ENCODE results near the gene CELF4. TPM values are rescaled to one million over a fixed set of nuclear protein-coding genes. Genes with fewer than 3 reads are reported as not detected.
A peak's percentile ranks its signal among the peaks of the same experiment; 100 is the strongest.

Gene CELF4
- polyA plus RNA-seq, 10 donors, result 0.57 to 1.8 (median 1.1) TPM

- no peak for DNase-seq
These were observed 123.1 kb downstream of the CELF4 start for GRCh38 chr18:37442477-37442876.

GRCh38 chr18:37441821-37442220, 123.8 kb downstream of the CELF4 start:
- DNase-seq, result no peak

GRCh38 chr18:37440206-37440605, 125.4 kb downstream of the CELF4 start:
- DNase-seq, result no peak

GRCh38 chr18:37438417-37439180, 127.0 kb downstream of the CELF4 start:
- no peak for DNase-seq

- no peak for DNase-seq
These were observed 129.6 kb downstream of the CELF4 start for GRCh38 chr18:37435996-37436395.

- no peak for DNase-seq
These were observed 130.3 kb downstream of the CELF4 start for GRCh38 chr18:37435150-37435867.

- DNase-seq, result no peak
These were observed 131.3 kb downstream of the CELF4 start for GRCh38 chr18:37434161-37434860.

GRCh38 chr18:37432436-37433195, 133.0 kb downstream of the CELF4 start:
- DNase-seq, result no peak

GRCh38 chr18:37430357-37431076, 135.1 kb downstream of the CELF4 start:
- no peak for DNase-seq

- no peak for DNase-seq
These were observed 135.8 kb downstream of the CELF4 start for GRCh38 chr18:37429791-37430190.

GRCh38 chr18:37428288-37428974, 137.2 kb downstream of the CELF4 start:
- DNase-seq, result no peak

GRCh38 chr18:37426586-37426985, 139.0 kb downstream of the CELF4 start:
- no peak for DNase-seq

- no peak for DNase-seq
These were observed 140.4 kb downstream of the CELF4 start for GRCh38 chr18:37425222-37425621.

GRCh38 chr18:37424507-37424906, 141.1 kb downstream of the CELF4 start:
- no peak for DNase-seq

GRCh38 chr18:37422596-37422995, 143.0 kb downstream of the CELF4 start:
- DNase-seq, result no peak

- no peak for DNase-seq
These were observed 143.5 kb downstream of the CELF4 start for GRCh38 chr18:37422116-37422515.

GRCh38 chr18:37421341-37422077, 144.1 kb downstream of the CELF4 start:
- peak in 1 of 3 donors; percentile 24 for DNase-seq

GRCh38 chr18:37420315-37420880, 145.2 kb downstream of the CELF4 start:
- DNase-seq, result no peak

GRCh38 chr18:37419866-37420265, 145.7 kb downstream of the CELF4 start:
- DNase-seq, result no peak

Measured in muscle of back (tissue), 11 donors.